GM19455 (cell line): ENCODE measurements around the gene RTKN.
"Not testable (repeated sequence)": the region's sequence is repeated elsewhere in the genome, so short reads cannot be mapped to it uniquely, and the experiment has no call there.

Source experiments
- ATAC-seq: cut with Tn5 transposase; IDR thresholded peaks from one replicate; pipeline ENCODE4 v1.9.1; 2021; ENCODE audit not compliant: unreplicated experiment

Gene RTKN, protein sequence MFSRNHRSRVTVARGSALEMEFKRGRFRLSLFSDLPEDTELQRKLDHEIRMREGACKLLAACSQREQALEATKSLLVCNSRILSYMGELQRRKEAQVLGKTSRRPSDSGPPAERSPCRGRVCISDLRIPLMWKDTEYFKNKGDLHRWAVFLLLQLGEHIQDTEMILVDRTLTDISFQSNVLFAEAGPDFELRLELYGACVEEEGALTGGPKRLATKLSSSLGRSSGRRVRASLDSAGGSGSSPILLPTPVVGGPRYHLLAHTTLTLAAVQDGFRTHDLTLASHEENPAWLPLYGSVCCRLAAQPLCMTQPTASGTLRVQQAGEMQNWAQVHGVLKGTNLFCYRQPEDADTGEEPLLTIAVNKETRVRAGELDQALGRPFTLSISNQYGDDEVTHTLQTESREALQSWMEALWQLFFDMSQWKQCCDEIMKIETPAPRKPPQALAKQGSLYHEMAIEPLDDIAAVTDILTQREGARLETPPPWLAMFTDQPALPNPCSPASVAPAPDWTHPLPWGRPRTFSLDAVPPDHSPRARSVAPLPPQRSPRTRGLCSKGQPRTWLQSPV

DNA sequence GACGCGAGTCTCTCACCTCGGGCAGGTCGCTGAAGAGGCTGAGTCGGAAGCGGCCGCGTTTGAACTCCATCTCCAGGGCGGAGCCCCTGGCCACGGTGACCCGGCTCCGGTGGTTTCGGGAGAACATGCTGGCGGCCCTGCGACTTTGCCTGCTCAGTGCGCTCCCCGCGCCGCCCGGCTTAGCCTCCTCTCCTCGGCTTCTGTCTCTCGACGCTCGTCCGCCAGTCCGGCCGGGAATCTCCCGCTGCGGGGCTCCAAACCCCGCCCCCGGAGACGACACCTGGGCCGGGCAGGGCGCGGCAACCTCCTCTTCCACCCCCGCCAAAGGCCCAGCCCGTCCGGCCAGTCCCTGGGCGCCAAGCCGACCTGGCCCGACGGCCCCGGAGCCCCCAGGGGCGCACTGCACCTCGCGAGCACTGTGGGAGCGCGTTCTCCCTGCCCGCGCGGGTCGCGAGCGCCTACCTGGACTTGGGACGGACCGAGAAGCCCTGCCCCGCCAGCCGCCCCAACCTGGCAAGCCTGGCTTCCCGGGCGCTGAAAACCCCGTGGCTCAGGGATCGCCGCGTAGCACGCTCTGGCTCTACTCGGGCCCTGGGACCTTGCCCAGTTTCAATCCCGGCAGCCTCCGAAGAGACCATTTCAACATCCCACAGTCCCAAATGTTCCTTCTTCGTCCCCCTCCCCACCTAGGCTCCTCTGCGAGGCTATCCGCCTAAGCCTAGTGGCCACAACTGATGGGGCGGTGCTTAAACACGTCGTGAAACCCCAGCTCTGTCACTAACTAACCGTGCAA, at the start of gene RTKN:
Gene RTKN (minus strand): TSS at position 248 of the 793 bp plus-strand sequence. CDS start 121 bp downstream, at position 127.
- no peak for ATAC-seq

DNA sequence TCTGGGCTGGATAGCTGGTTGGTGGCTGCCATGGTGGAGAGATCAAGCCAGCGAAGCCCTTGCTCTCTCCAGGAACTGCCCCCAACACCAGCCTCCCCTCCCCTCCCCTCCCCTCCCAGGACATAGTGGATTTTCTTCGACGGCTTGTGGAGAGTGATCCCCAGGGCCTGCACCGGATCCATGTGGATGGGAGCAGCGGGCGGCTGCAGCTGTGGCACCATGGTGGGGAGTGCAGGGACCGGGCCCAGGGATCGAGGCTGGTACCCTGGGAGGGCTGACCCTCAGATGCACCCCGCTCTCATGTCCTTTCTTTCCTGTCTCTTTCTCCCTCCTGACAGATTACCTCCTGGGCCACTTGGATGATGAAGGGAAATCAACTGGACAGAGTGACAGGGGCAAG, 48.2 kb upstream of the RTKN start:
- ATAC-seq = no peak

DNA sequence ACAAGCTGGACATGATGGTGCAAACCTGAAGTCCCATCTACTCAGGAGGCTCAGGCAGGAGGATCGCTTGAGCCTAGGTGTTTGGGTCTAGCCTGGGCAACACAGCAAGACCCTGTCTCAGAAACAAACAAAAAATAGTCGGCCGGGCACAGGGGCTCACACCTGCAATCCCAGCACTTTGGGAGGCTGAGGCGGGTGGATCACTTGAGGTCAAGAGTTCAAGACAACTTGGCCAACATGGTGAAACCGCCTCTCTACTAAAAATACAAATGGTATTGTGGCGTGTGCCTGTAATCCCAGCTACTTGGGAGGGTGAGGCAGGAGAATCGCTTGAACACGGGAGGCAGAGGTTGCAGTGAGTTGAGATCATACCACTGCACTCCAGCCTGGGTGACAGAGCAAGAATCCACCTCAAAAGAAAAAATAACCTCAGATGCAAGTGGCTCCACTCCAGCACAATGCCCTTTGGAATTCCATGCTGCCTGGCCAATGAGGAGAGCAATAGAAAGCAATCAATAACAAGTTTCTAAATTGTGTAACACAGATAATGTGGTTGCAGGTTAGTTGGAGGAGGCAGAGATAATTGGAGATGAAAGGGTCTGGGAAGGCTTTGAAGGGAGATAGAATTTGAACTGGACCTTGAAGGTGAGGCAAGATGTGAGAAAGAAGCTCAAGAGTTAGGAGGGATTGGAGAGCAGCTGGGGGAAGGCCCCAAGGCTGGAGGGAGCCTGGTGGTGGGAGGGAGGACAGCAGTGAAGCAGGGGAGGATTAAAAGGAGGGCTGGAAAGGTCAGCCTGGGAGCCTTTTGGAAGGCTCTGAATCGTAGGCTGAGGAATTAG, 47.1 kb upstream of the RTKN start:
- no peak for ATAC-seq

DNA sequence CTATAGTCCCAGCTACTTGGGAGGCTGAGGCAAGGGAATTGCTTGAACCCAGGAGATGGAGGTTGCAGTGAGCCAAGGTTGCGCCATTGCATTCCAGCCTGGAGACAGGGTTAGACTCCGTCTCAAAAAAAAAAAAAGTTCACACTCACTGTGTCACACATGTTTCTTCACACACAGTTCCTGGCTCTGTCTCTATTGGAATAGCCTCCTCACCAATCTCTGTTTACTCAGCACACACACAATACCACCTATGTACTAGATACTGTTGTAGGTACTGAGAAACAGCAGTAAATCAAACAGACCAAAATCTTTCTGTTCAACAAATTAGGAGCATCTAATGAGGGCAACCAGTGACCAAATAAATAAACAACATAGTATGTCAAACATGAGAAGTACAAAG, 44.4 kb upstream of the RTKN start:
- ATAC-seq = no peak

DNA sequence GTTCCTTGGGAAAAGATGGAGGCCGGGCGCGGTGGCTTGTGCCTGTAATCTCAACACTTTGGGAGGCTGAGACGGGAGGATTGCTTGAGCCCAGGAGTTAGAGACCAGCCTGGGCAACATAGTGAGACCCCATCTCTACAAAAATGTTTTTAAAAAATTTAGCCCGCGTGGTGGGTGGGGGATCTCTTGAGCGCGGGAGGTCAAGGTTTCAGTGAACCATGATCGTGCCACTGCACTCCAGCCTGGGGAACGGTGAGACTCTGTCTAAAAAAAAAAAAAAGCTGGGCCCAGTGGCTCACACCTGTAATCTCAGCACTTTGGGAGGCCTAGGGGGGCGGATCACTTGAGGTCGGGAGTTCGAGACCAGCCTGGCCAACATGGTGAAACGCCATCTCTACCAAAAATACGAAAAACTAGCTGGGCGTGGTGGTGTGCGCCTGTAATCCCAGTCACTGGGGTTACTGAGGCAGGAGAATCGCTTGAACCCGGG, 42.0 kb upstream of the RTKN start:
- not testable (repeated sequence) for ATAC-seq

DNA sequence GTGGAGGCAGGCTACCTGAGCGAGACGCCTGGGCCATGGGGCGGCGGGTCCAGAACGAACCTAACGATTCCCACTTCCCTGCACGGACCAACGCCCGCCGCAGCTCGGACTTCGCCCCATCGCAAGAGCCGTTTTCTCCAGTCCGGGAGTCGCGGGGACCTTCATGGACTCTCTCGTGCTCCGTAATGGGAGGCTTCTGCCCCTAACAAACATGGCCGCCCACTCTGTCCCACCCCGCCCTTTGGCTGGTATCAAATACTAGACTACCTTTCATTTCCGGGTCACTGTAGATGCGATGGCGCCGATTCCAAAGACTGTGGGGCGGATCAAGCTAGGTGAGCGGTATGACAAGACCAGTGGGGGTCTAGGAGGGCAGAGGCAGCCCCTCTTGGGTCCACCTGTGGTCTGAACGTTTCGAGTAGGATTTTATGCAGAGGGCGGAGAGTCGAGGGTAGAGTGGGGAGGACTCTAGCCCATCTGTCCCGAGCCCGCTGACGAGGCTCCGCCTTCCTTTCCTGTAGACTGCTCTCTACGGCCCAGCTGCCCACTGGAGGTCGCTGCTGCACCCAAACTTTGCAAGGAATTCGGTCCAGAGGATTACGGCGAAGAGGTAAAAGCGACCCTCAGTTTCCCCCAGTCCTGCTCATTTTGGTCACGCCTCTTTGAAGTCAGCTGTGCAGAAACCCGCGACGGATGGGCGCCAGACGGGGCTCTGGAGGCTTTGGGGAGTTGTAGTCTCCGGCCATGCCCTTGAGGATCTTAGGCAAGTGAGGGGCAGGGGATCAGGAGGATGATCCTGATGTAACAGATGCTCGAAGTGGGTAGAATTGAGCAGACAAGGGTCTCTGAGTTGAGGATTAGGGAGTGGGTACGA, 41.3 kb upstream of the RTKN start, which contains the start of the genes CCDC142 and TTC31:
Gene CCDC142 (minus strand): TSS at position 198 of the 874 bp plus-strand sequence. CDS start 161 bp downstream, at position 37.
Gene TTC31 (plus strand): TSS at position 281 of the 874 bp plus-strand sequence. CDS start 15 bp downstream, at position 296.
- ATAC-seq = peak; percentile 94

DNA sequence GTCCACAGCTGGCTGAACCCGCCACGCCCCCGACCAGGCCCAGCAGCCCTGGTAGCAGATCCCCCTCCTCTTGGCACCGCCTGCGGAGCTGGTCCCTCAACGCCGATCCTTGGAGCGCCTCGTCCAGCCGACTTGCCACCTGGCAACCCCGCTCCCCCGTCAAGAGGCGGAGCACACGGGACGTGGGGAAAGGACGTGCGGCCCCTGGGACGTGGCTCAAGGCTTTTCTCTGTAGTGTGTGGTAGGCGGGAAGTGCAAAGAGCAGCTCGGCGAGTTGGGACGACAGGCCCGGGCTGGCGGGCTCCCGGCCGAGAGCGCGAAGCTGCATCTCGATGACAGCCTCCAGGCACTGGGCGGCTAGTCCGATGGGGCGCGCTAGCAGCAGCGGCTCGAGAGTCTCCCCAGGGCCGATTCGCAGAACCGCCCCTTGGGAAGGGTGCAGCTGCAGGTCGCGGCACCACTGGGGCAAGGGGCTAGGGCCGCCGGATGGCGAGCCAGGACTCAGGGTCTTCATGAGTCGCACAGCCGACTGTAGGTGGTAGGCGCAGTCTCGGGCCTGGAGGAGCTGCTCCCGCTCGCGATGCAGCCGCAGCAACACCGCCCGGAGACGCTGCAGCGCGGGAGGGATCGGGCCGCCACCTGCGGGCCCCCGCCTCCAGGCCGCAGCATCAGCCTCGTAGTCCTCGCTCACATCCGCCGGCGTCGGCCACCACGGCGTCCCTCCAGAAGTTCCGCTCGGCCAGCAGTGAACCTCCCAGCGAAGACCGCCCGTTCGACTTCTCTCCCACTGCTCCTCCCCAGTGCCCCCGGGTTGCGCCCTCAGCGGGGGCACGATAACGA, 40.4 kb upstream of the RTKN start:
- ATAC-seq = peak; percentile 34

DNA sequence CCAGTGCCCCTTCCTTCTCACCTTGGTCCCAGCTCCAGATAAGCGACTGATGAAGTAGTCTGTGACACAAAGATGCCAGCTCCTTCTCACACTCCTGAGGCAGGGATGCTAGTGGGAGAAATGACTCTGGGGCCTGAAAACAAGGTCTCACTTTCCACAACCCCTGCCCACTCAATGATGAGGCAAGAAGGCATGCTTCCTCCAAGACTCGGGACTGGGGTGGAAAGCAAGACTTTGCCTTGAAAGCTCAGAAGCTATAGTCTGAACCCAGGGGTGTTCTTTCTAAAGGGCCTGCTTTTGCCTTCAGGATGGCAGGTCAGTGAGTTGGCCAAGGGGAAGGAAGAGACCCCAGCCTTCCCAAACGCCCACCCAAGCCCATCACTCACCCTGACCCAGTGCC, 39.7 kb upstream of the RTKN start:
- ATAC-seq = no peak

DNA sequence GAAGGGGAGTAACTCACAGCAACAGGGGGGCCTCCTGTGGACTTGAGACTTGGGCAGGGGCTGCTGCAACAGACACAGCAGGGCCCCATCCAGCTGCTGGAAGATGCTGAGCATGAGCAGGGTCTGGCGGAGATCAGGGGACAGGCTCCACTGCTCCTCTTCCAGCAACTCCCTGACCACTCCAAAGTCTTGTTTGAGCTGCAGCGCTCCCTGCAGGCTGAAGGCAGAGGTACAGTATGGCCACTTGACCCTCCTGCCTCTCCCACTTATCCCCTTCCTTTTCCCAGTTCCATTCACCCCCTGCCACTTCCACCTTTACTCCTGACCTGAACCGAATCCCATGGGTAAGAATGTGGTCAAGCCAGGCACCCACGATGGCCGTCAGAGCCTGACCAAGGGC, 33.2 kb upstream of the RTKN start:
- no peak for ATAC-seq

DNA sequence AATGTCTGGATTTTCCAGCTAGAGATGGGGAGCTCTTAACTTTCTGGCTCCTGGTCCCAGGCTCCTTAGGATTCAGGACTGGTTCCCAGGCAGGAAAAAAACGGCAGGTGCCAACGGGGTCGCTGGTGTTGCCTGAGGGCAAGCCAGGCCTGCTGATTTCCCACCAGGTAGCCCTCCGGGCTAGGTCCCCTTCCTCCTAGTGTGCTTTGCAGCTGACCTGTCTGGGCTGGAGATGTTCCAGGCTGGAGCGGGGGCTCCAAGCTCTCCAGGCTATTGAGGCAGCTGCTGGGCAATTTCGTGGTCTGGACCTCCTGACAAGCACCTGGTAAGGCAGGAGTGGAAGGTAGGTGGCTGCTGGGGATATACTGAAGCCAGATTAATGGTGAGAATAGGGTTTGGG, 32.7 kb upstream of the RTKN start:
- ATAC-seq = no peak

DNA sequence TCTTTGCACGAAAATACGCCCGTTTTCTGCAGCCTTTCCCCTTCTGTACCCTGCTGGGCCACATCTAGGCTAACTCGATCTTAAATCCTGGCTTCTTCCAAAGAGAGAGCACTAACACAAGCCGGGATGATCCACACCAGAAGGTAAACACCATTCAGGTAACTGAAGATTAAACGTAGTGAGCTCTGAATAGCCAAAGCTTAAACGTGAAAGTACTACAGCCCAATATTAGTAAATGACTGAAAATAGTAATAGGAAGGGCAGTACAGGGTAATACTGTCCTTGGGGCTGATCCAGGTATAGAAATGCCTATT, 31.2 kb upstream of the RTKN start:
- ATAC-seq = no peak

DNA sequence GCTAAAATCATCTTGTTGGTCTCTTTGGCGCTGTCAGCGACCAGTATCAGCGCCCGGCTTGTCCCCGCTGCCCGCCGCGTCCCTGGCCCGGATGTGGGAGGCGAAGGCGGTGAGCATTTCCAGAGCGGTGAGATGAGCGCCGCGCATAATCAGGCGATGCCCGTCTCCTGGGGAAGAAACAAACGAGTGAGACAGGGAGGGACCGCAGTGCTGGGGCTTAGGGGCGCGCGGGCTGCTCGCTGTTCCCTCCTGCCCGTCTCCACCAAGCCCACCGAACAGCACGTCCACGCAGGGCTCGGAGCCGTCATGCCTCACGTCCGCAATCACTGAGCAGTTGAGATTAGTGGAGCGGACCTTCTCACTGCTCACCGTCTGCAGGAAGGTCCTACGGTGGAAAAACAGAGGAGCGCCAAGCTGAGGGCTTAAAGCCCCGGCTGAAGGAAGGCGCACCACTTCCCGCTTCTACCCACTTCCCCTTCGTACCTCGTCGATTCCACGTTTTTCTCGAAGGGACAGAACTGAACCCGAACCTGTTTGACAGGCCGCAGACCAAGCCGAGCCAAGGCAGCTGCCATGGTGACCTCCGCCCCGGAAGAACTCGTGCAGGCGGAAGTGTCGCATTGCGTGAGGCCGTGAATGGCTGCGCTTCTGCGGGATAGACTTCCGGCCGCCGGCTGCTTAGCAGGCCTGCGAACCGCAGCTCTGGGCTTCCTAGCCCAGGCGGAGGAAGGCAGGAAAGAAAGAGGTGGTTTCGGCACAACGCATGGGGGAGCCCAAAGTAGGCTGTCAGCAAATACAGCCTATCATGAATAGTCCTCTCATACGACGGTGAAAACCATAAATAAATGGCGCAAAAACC, 30.6 kb upstream of the RTKN start, which contains the start of gene MRPL53:
Gene MRPL53 (minus strand): TSS at position 595 of the 859 bp plus-strand sequence. CDS start 20 bp downstream, at position 575.
- peak; percentile 89 for ATAC-seq

DNA sequence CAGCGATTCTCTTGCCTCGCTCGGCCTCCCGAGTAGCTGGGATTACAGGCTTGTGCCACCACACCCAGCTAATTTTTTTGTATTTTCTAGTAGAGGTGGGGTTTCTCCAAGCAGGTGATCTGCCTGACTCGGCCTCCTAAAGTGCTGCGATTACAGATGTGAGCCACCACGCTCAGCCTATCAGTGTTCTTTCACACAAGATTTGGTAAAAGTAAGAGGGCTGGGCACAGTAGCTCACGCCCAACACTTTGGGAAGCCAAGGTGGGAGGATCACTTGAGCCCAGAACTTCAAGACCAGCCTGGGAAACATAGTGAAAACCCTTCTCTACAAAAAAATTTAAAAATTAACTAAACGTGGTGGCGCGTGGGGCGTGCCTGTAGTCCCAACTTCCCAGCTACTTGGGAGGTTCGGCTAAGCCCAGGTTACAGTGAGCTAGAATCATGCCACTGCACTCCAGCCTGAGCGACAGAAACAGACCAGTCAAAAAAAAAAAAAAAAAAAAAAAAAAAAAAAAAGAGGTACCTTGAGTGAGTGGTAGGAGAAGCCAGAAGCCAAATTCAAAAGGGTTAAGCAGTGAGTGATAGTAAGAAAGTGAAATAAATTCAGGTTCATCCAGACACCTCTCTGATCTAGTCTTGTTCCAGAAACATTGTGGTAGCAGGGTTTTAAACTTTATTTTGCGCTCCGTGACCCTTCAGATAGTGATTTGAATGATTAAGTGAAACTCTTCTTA, 29.8 kb upstream of the RTKN start:
- no peak for ATAC-seq

DNA sequence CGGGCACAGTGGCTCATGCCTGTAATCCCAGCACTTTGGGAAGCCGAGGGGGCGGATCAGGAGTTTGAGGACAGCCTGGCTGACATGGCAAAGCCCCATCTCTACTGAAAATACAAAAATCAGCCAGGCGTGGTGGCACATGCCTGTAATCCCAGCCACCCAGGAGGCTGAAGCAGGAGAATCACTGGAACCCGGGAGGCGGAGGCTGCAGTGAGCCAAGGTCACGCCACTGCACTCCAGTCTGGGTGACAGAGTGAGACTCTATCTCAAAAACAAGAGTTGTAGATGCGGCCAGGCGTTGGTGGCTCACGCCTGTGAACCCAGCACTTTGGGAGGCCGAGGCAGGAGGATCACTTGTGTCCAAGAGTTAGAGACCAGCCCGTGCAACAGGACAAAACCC, 29.0 kb upstream of the RTKN start:
- not testable (repeated sequence) for ATAC-seq

DNA sequence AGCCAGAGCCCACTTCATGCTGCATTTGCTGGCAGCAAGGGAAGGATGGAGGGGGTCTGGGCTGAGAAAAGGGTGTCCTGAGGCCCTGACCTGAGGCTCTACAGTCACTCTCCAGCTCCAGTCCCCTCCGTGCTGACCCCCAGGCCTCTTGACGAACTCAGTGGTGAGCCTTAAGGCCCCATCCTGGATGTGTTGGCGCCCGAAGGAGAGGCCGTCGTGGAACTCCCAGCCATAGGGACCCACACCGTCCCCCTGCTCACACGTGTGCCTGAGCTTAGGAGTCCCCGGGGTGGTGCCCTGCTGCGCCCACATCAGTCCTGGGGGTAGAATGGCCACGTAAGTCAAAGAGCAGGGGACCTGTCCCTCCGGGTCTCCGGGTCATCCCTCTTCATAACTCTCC, 22.7 kb upstream of the RTKN start:
- ATAC-seq = peak; percentile 1

DNA sequence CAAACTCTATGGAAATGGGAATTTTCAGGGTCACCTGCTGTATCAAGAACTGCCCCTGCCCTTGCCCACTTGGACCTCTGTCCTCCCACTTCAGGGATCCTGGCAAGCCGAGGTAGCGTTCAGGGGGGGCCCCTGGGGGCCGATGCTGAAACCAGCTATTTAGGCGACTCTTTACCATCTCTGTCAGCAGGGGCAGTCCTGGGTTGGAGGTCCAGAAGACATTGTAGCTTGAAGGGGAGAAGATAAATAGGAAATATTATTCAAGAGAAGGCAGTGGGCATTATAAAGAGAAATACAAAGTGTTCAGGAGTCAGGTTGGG, 21.0 kb upstream of the RTKN start:
- ATAC-seq = no peak

DNA sequence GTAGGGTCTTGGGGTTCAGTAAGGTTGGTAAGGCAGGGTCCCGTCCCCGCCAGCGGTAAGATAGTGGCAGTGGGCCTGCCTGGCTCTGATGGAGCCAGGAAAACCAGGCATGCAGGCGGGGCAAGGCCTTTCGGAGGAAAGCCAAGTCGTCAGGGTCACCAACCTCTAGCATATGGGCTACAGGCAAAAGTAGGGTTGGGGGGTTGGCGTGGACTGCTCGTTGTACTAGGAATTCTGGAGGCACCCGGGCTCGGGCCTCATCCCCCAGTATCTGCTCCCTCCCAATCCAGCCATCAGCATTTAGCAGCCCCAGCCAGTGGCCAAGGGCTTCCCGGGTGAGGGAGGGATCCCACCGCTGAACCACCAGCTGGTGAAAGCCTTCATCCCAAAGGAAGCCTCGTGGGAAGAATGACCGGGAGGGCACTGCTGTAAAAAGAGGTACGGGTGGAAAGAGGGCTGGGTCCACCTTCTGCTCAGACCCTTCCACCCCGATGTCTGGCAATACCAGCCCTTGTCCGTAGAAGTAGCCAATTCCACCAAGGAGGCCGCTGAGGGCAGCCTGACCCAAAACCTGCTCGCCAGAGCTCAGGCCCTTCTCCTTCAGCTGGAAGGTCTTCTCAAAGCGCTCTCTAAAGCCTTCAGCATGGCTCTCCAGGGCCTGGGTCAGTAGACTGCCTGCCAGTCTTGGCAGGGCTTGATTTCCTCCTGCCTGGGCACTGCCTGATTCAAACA, 20.5 kb upstream of the RTKN start:
- ATAC-seq = no peak
